ENCODE measurements around the gene KCNMA1. TPM values are rescaled to one million over a fixed set of nuclear protein-coding genes. Genes with fewer than 3 reads are reported as not detected.

Gene KCNMA1
- total RNA-seq, 4 donors from 2014 or later, result 68.4 to 170 (median 119) TPM

DNA sequence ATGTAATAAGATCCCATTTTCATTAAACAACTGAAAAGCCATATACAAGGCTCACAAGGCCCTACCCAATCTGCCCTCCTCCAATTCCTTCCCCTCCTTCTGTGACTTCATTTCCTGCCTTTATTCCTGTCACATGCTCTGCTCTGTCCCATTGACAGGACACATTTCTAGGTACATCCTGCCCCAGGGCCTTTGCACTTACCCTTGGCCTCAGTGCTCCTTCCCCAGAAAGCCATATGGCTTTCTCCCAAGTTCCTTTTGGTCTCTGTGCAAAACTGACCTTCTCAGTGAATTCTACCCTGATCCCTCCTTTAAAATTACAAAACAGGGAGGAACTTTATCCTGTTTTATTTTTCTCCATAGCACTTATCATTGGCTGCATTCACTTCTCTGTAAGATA is 40.0 kb downstream of the KCNMA1 start:
- Histone ChIP-seq H3K4me1 (peaks cover under 1 to 21% (median 15%) of the 10 kb centered on the region in 4 donors), H3K27me3 (no peaks in the 10 kb centered on the region), H3K27ac (no peak overlapping the region), H3K9me3 (no peaks in the 10 kb centered on the region), H3K36me3 (no peaks in the 10 kb centered on the region), H3K4me3 (no peak overlapping the region)
- in situ Hi-C loops (cut with MboI; ENCODE audit: low pct_ligation_motif_present in 1 of 4, low pct_unique_long_range_greater_than_20kb in 1 of 4, low sequenced_read_pairs in 3 of 4), result no loop called here
- intact Hi-C loops (cut with DNase I; ENCODE audit: low total_unique reads), result no loop called here
- TF ChIP-seq POLR2A (IDR thresholded peaks at IDR 0.05) (no peak), EP300 (IDR thresholded peaks at IDR 0.05; ENCODE audit: low read depth) (no peak), POLR2AphosphoS5 (IDR thresholded peaks at IDR 0.05) (no peak), CTCF (IDR thresholded peaks at IDR 0.05) (no peak)
- no peak for DNase-seq

- DNase-seq, result no peak
- no peak overlapping the region for H3K4me3 ChIP-seq
- 85 to 100% methylated on average over 1 to 4 of the region's 4 CpGs for WGBS, 2 donors (ENCODE audit: low coverage in 1 of 2)
- TF ChIP-seq POLR2A (IDR thresholded peaks at IDR 0.05) (no peak), CTCF (IDR thresholded peaks at IDR 0.05) (no peak), POLR2AphosphoS5 (IDR thresholded peaks at IDR 0.05) (no peak), EP300 (IDR thresholded peaks at IDR 0.05; ENCODE audit: low read depth) (no peak)
- H3K27me3 ChIP-seq, result no peaks in the 10 kb centered on the region
- peak overlapping the region in 2 of 4 donors; percentile 7 to 83 for H3K27ac ChIP-seq
- intact Hi-C loops (cut with DNase I; ENCODE audit: low total_unique reads), result no loop called here
- peaks cover 3 to 12% (median 7%) of the 10 kb centered on the region in 4 donors for H3K4me1 ChIP-seq
- H3K9me3 ChIP-seq, result no peaks in the 10 kb centered on the region
- H3K36me3 ChIP-seq, result no peaks in the 10 kb centered on the region
- in situ Hi-C loops (cut with MboI; ENCODE audit: low pct_ligation_motif_present in 1 of 4, low pct_unique_long_range_greater_than_20kb in 1 of 4, low sequenced_read_pairs in 3 of 4), result no loop called here
Observed at GRCh38 chr10:77594471-77594783, 43.2 kb downstream of the KCNMA1 start.

DNA sequence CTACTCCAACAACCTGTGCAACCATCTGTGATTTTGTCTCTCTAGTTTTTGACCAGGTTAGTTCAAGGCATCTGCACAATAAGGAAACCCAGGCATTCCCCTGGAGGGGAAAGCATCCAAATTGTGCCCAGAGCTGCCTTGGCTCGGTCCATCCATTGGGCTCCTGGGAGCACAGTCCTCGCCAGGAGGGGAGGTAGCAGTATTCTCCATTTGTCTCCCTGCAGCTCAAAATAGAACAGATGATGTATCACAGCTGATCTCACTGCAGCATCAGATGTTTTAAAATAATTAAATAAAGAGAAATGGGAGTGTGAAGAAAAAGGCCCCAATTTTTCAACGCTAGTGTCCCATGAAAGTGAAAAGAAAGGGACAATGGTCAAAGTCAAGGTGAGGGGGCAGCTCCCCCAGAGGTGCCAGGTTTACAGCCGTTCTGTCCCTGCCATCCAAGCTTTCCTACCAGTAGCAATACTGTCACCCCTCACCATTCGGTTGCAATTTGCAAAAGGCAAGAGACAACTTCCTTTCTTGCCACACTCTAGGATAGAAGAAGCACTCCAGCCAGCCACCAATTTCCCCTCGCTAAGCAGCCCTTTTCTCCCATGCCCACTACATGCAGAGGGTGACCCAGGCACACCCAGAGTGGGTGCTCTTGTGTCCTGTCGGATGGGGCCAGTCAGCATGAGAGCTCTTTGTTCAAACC is 43.7 kb downstream of the KCNMA1 start:
- no peaks in the 10 kb centered on the region for H3K9me3 ChIP-seq
- intact Hi-C loops (cut with DNase I; ENCODE audit: low total_unique reads), result no loop called here
- peaks cover 3 to 12% (median 7%) of the 10 kb centered on the region in 4 donors for H3K4me1 ChIP-seq
- TF ChIP-seq POLR2AphosphoS5 (IDR thresholded peaks at IDR 0.05) (no peak), CTCF (IDR thresholded peaks at IDR 0.05) (no peak), EP300 (IDR thresholded peaks at IDR 0.05; ENCODE audit: low read depth) (no peak)
- H3K27ac ChIP-seq, result peak overlapping the region in 2 of 4 donors; percentile 41 to 83
- H3K4me3 ChIP-seq, result no peak overlapping the region
- no peak for DNase-seq
- H3K27me3 ChIP-seq, result no peaks in the 10 kb centered on the region
- in situ Hi-C loops (cut with MboI; ENCODE audit: low pct_ligation_motif_present in 1 of 4, low pct_unique_long_range_greater_than_20kb in 1 of 4, low sequenced_read_pairs in 3 of 4), result no loop called here
- H3K36me3 ChIP-seq, result no peaks in the 10 kb centered on the region
- 86 to 89% methylated on average over 3 to 7 of the region's 7 CpGs for WGBS, 2 donors (ENCODE audit: low coverage in 1 of 2)

GRCh38 chr10:77592946-77593636 is 44.5 kb downstream of the KCNMA1 start:
- DNase-seq, result peak; percentile 30
- Histone ChIP-seq H3K36me3 (no peaks in the 10 kb centered on the region), H3K4me1 (peaks cover 7 to 15% (median 9%) of the 10 kb centered on the region in 4 donors), H3K9me3 (no peaks in the 10 kb centered on the region), H3K4me3 (no peak overlapping the region), H3K27ac (peak overlapping the region; percentile 6 to 83 (median 28)), H3K27me3 (no peaks in the 10 kb centered on the region)
- TF ChIP-seq POLR2AphosphoS5 (IDR thresholded peaks at IDR 0.05) (no peak), CTCF (IDR thresholded peaks at IDR 0.05) (no peak), POLR2A (IDR thresholded peaks at IDR 0.05) (no peak), EP300 (IDR thresholded peaks at IDR 0.05; ENCODE audit: low read depth) (no peak)
- in situ Hi-C loops (cut with MboI; ENCODE audit: low pct_ligation_motif_present in 1 of 4, low pct_unique_long_range_greater_than_20kb in 1 of 4, low sequenced_read_pairs in 3 of 4) (no loop called here), intact Hi-C loops (cut with DNase I; ENCODE audit: low total_unique reads) (no loop called here)
- WGBS, 2 donors (ENCODE audit: low coverage in 1 of 2), result 60 to 72% methylated on average over 1 to 5 of the region's 5 CpGs
